ENCODE data around the gene F13B. TPM values are rescaled to one million over a fixed set of nuclear protein-coding genes. Genes with fewer than 3 reads are reported as not detected.

Gene F13B
- total and polyA plus RNA-seq, 2 donors (not counting 3 experiments of a cell fraction or from before 2014, with no cell fraction given) = not detected

GRCh38 chr1:197016751-197017150, 50.3 kb downstream of the F13B start:
- ChIA-PET CTCF (no interaction called here), POLR2A (no interaction called here)
- H3K79me2 ChIP-seq (ENCODE audit: control insufficient read depth, insufficient read depth, low read length) = no peaks in the 10 kb centered on the region
- dilution Hi-C loops (cut with MboI; ENCODE audit: extremely low pct_ligation_motif_present, low sequenced_read_pairs) (no loop called here), intact Hi-C loops (cut with micrococcal nuclease) (no loop called here)
- no peak for DNase-seq (ENCODE audit: low read depth, low spot score)
- no TSS peak for BruUV-seq (replicated peaks)
- no peaks in the 10 kb centered on the region for H3K36me3 ChIP-seq (ENCODE audit: control insufficient read depth in 2 of 2, extremely low read depth in 1 of 2, insufficient read depth in 2 of 2, low read length in 2 of 2)
- no peak overlapping the region for H3K9ac ChIP-seq (replicated peaks; ENCODE audit: extremely low read depth, insufficient read depth, low read length)
- no peak overlapping the region for H3K4me3 ChIP-seq (replicated peaks in 1 of 3; ENCODE audit: insufficient read depth in 1 of 3, low read depth in 1 of 3, low read length in 3 of 3)
- no peak for FAIRE-seq
- H3K27ac ChIP-seq (ENCODE audit: insufficient read depth, low read depth, low read length) = no peak overlapping the region
- H3K9me1 ChIP-seq (replicated peaks; ENCODE audit: control insufficient read depth, extremely low read depth, insufficient read depth, low read length) = no peaks in the 10 kb centered on the region
- H4K20me1 ChIP-seq (replicated peaks; ENCODE audit: control insufficient read depth, extremely low read depth, insufficient read depth, low read length) = no peaks in the 10 kb centered on the region
- H3K4me2 ChIP-seq (ENCODE audit: insufficient read depth, low read length) = no peak overlapping the region
- no peak overlapping the region for H2AFZ ChIP-seq (ENCODE audit: low read depth, low read length)
- H3K4me1 ChIP-seq (ENCODE audit: control insufficient read depth, extremely low read depth, insufficient read depth, low read length) = no peaks in the 10 kb centered on the region
- no peaks in the 10 kb centered on the region for H3K27me3 ChIP-seq (ENCODE audit: control insufficient read depth in 2 of 2, insufficient read depth in 2 of 2, low read length in 2 of 2)
- no peak for TF ChIP-seq POLR2A (IDR thresholded peaks at IDR 0.05; ENCODE audit: low read depth, low read length)
- TF ChIP-seq MYC (IDR thresholded peaks at IDR 0.05; ENCODE audit: low read depth, low read length) = no peak
- TF ChIP-seq FOS (IDR thresholded peaks at IDR 0.05; ENCODE audit: borderline replicate concordance, insufficient read depth, low read length) = no peak
- no peak for TF ChIP-seq JUN (IDR thresholded peaks at IDR 0.05; ENCODE audit: borderline replicate concordance, insufficient read depth, insufficient read length, low read depth)
- TF ChIP-seq CTCF (IDR thresholded peaks at IDR 0.05; ENCODE audit: extremely low read depth in 1 of 2, insufficient read depth in 1 of 2, low read depth in 1 of 2, low read length in 2 of 2) = no peak
- no peak for TF ChIP-seq POLR2AphosphoS5 (IDR thresholded peaks at IDR 0.05; ENCODE audit: insufficient read depth, low read depth, low read length)
- no peak for TF ChIP-seq GATA2 (IDR thresholded peaks at IDR 0.05; ENCODE audit: insufficient read depth, insufficient read length, low read depth, low read length)
- no peak for TF ChIP-seq MAX (IDR thresholded peaks at IDR 0.05; ENCODE audit: insufficient read depth, insufficient read length)
- TF ChIP-seq EZH2 (IDR thresholded peaks at IDR 0.05; ENCODE audit: borderline replicate concordance, low read depth, low read length, severe bottlenecking) = no peak
- H3K9me3 ChIP-seq (replicated peaks; ENCODE audit: control insufficient read depth, insufficient read depth, low read length) = no peaks in the 10 kb centered on the region
